WTC11 (cell line): ENCODE results near the gene METTL21A. TPM values are rescaled to one million over a fixed set of nuclear protein-coding genes. Genes with fewer than 3 reads are reported as not detected.

ENCODE experiments used
- ATAC-seq: fragments of 200-7000 bp; cut with Tn5 transposase; 2 replicates; pipeline ENCODE4 v1.10.0; 2021; ENCODE audit warnings: mild to moderate bottlenecking, moderate library complexity
- CTCF ChIA-PET: fragments of 300-600 bp; sonication (Branson Sonifier 250); formaldehyde crosslinking; loops from one replicate; lab custom pipeline; 2021; ENCODE audit warnings: antibody characterized with exemption; lab: Charles Lee
- POLR2A ChIA-PET: fragments of 350-600 bp; sonication (Branson Sonifier 250); formaldehyde crosslinking; loops from one replicate; lab custom pipeline; 2021; ENCODE audit warnings: antibody characterized with exemption; lab: Charles Lee
- DNase-seq: peaks from one replicate; pipeline ENCODE4 v3.0.0; 2021; ENCODE audit warnings: low spot score
- H3K27ac Mint-ChIP-seq: 2 replicates; pipeline ENCODE4 v1.8.0; 2021; ENCODE audit warnings: mixed read lengths
- H3K27me3 Mint-ChIP-seq: 2 replicates; pipeline ENCODE4 v1.8.0; 2021; ENCODE audit warnings: low read depth, mild to moderate bottlenecking, moderate library complexity, mixed read lengths
- H3K36me3 Mint-ChIP-seq: 2 replicates; pipeline ENCODE4 v1.8.0; 2021; ENCODE audit warnings: mixed read lengths
- H3K4me1 Mint-ChIP-seq: 2 replicates; pipeline ENCODE4 v1.8.0; 2022; ENCODE audit warnings: mixed read lengths
- H3K4me3 Mint-ChIP-seq: 2 replicates; pipeline ENCODE4 v1.8.0; 2021; ENCODE audit warnings: mild to moderate bottlenecking, moderate library complexity, mixed read lengths
- H3K9me3 Mint-ChIP-seq: 2 replicates; pipeline ENCODE4 v1.8.0; 2021; ENCODE audit warnings: mixed read lengths
- CREM ChIP-seq: sonication (generic); formaldehyde crosslinking; IDR thresholded peaks from 2 replicates; pipeline ENCODE4 v1.8.1; 2022; ENCODE audit warnings: mild to moderate bottlenecking, missing genetic modification reagents, moderate library complexity
- FOXJ3 ChIP-seq: sonication (generic); formaldehyde crosslinking; IDR thresholded peaks from 2 replicates; pipeline ENCODE4 v1.9.0; 2021; ENCODE audit warnings: missing genetic modification reagents, mild to moderate bottlenecking, borderline replicate concordance
- MYBL2 ChIP-seq: sonication (generic); formaldehyde crosslinking; IDR thresholded peaks from 2 replicates; pipeline ENCODE4 v1.8.1; 2023; ENCODE audit warnings: mild to moderate bottlenecking, moderate library complexity, missing genetic modification reagents
- NFE2L1 ChIP-seq: sonication (generic); formaldehyde crosslinking; IDR thresholded peaks from 2 replicates; pipeline ENCODE4 v1.8.1; 2023; ENCODE audit warnings: missing genetic modification reagents
- NFYB ChIP-seq: sonication (generic); formaldehyde crosslinking; conservative IDR thresholded peaks from 2 replicates; pipeline ENCODE4 v1.8.0; 2022; ENCODE audit warnings: low read depth, missing genetic modification reagents
- SP1 ChIP-seq: sonication (generic); formaldehyde crosslinking; conservative IDR thresholded peaks from 2 replicates; pipeline ENCODE4 v1.8.1; 2022; ENCODE audit warnings: missing genetic modification reagents
- TEAD1 ChIP-seq: sonication (generic); formaldehyde crosslinking; IDR thresholded peaks from 2 replicates; pipeline ENCODE4 v1.8.0; 2022; ENCODE audit warnings: mild to moderate bottlenecking, missing genetic modification reagents
- ZNF121 ChIP-seq: sonication (generic); formaldehyde crosslinking; IDR thresholded peaks from 2 replicates; pipeline ENCODE4 v1.8.0; 2023; ENCODE audit warnings: missing genetic modification reagents
- ZNF232 ChIP-seq: sonication (generic); formaldehyde crosslinking; IDR thresholded peaks from 2 replicates; pipeline ENCODE4 v1.8.0; 2022; ENCODE audit warnings: mild to moderate bottlenecking, missing genetic modification reagents
- ZNF263 ChIP-seq: sonication (generic); formaldehyde crosslinking; IDR thresholded peaks from 2 replicates; pipeline ENCODE4 v1.8.1; 2022; ENCODE audit warnings: low read depth, mild to moderate bottlenecking, moderate library complexity, missing genetic modification reagents
- ZNF423 ChIP-seq: fragments of 250-450 bp; sonication (Bioruptor Pico); IDR thresholded peaks from 2 replicates; pipeline ENCODE4 v2.1.2; 2022; ENCODE audit warnings: mild to moderate bottlenecking, moderate library complexity
- ZNF671 ChIP-seq: fragments of 250-450 bp; sonication (Bioruptor Pico); IDR thresholded peaks from 2 replicates; pipeline ENCODE4 v1.8.0; 2021; ENCODE audit warnings: mild to moderate bottlenecking
- total RNA-seq: library from RNA; stranded (reverse); gene quantifications from 3 replicates; pipeline ENCODE4 v1.2.3, GENCODE V29; 2021
- TF ChIP-seq, protein P1 (sequence below): fragments of 250-450 bp; sonication (Bioruptor Pico); IDR thresholded peaks from 2 replicates; pipeline ENCODE4 v1.9.0; 2021; ENCODE audit warnings: moderate library complexity, mild to moderate bottlenecking, inconsistent platforms, borderline replicate concordance
- TF ChIP-seq, protein P2 (sequence below): sonication (generic); formaldehyde crosslinking; IDR thresholded peaks from 2 replicates; pipeline ENCODE4 v1.8.1; 2023; ENCODE audit warnings: mild to moderate bottlenecking, missing genetic modification reagents, moderate library complexity
- TF ChIP-seq, protein P3 (sequence below): sonication (generic); formaldehyde crosslinking; IDR thresholded peaks from 2 replicates; pipeline ENCODE4 v1.8.0; 2023; ENCODE audit warnings: missing genetic modification reagents
- TF ChIP-seq, protein P4 (sequence below): sonication (generic); formaldehyde crosslinking; IDR thresholded peaks from 2 replicates; pipeline ENCODE4 v1.8.0; 2022; ENCODE audit warnings: mild to moderate bottlenecking, missing genetic modification reagents
- TF ChIP-seq, protein P5 (sequence below): sonication (generic); formaldehyde crosslinking; IDR thresholded peaks from 2 replicates; pipeline ENCODE4 v1.8.0; 2022; ENCODE audit warnings: mild to moderate bottlenecking, missing genetic modification reagents
- TF ChIP-seq, protein P6 (sequence below): sonication (generic); formaldehyde crosslinking; IDR thresholded peaks from 2 replicates; pipeline ENCODE4 v1.8.0; 2022; ENCODE audit warnings: mild to moderate bottlenecking, missing genetic modification reagents
- TF ChIP-seq, protein P7 (sequence below): sonication (generic); formaldehyde crosslinking; IDR thresholded peaks from 2 replicates; pipeline ENCODE4 v1.8.1; 2023; ENCODE audit warnings: mild to moderate bottlenecking, moderate library complexity, missing genetic modification reagents
- TF ChIP-seq, protein P8 (sequence below): fragments of 250-450 bp; sonication (Bioruptor Pico); IDR thresholded peaks from 2 replicates; pipeline ENCODE4 v1.9.0; 2021; ENCODE audit warnings: mild to moderate bottlenecking

Gene METTL21A
- total RNA-seq, 1 experiment from 2014 or later: 56.4 TPM

DNA sequence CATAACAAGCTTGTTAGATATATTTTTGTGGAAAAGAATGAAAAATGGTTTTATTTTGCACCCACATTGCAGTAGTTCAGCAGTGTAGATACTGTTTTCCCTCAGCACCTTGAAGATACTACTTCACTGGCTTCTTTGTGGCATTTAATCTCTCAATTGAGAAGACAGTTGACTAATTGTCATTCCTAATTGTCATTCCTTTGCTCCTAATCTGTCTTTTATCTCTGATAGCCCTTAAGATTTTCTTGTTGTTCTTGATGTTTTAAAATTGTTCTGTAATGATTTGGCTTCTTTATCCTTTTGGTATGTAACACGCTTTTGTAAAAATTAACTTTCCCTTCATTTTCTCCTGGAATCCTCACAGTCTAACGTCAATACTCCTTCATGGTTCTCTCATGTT, 48.2 kb upstream of the METTL21A start:
- CTCF ChIA-PET: no interaction called here
- peak overlapping the region; percentile 70 for H3K27ac Mint-ChIP-seq
- DNase-seq (no peak), ATAC-seq (no peak)
- TF ChIP-seq, protein P1, sequence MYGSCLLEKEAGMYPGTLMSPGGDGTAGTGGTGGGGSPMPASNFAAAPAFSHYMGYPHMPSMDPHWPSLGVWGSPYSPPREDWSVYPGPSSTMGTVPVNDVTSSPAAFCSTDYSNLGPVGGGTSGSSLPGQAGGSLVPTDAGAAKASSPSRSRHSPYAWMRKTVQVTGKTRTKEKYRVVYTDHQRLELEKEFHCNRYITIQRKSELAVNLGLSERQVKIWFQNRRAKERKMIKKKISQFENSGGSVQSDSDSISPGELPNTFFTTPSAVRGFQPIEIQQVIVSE (CRISPR knock-in tag): no peak
- TF ChIP-seq, protein P2, sequence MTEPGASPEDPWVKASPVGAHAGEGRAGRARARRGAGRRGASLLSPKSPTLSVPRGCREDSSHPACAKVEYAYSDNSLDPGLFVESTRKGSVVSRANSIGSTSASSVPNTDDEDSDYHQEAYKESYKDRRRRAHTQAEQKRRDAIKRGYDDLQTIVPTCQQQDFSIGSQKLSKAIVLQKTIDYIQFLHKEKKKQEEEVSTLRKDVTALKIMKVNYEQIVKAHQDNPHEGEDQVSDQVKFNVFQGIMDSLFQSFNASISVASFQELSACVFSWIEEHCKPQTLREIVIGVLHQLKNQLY (CRISPR knock-in tag): no peak
- TF ChIP-seq NFE2L1 (CRISPR knock-in tag) (no peak), ZNF423 (CRISPR knock-in tag) (no peak), ZNF263 (CRISPR knock-in tag) (no peak), CREM (CRISPR knock-in tag) (no peak), SP1 (no peak), FOXJ3 (CRISPR knock-in tag) (no peak), ZNF232 (CRISPR knock-in tag) (no peak), ZNF671 (CRISPR knock-in tag) (no peak), MYBL2 (no peak), NFYB (CRISPR knock-in tag) (no peak), ZNF121 (CRISPR knock-in tag) (no peak), TEAD1 (CRISPR knock-in tag) (no peak)
- TF ChIP-seq, protein P3, sequence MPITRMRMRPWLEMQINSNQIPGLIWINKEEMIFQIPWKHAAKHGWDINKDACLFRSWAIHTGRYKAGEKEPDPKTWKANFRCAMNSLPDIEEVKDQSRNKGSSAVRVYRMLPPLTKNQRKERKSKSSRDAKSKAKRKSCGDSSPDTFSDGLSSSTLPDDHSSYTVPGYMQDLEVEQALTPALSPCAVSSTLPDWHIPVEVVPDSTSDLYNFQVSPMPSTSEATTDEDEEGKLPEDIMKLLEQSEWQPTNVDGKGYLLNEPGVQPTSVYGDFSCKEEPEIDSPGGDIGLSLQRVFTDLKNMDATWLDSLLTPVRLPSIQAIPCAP (CRISPR knock-in tag): no peak
- TF ChIP-seq, protein P4, sequence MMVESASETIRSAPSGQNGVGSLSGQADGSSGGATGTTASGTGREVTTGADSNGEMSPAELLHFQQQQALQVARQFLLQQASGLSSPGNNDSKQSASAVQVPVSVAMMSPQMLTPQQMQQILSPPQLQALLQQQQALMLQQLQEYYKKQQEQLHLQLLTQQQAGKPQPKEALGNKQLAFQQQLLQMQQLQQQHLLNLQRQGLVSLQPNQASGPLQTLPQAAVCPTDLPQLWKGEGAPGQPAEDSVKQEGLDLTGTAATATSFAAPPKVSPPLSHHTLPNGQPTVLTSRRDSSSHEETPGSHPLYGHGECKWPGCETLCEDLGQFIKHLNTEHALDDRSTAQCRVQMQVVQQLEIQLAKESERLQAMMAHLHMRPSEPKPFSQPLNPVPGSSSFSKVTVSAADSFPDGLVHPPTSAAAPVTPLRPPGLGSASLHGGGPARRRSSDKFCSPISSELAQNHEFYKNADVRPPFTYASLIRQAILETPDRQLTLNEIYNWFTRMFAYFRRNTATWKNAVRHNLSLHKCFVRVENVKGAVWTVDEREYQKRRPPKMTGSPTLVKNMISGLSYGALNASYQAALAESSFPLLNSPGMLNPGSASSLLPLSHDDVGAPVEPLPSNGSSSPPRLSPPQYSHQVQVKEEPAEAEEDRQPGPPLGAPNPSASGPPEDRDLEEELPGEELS: no peak
- TF ChIP-seq, protein P5, sequence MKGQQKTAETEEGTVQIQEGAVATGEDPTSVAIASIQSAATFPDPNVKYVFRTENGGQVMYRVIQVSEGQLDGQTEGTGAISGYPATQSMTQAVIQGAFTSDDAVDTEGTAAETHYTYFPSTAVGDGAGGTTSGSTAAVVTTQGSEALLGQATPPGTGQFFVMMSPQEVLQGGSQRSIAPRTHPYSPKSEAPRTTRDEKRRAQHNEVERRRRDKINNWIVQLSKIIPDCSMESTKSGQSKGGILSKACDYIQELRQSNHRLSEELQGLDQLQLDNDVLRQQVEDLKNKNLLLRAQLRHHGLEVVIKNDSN (CRISPR knock-in tag): no peak
- TF ChIP-seq, protein P6, sequence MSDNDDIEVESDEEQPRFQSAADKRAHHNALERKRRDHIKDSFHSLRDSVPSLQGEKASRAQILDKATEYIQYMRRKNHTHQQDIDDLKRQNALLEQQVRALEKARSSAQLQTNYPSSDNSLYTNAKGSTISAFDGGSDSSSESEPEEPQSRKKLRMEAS (CRISPR knock-in tag): no peak
- TF ChIP-seq, protein P7, sequence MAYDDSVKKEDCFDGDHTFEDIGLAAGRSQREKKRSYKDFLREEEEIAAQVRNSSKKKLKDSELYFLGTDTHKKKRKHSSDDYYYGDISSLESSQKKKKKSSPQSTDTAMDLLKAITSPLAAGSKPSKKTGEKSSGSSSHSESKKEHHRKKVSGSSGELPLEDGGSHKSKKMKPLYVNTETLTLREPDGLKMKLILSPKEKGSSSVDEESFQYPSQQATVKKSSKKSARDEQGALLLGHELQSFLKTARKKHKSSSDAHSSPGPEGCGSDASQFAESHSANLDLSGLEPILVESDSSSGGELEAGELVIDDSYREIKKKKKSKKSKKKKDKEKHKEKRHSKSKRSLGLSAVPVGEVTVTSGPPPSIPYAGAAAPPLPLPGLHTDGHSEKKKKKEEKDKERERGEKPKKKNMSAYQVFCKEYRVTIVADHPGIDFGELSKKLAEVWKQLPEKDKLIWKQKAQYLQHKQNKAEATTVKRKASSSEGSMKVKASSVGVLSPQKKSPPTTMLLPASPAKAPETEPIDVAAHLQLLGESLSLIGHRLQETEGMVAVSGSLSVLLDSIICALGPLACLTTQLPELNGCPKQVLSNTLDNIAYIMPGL (CRISPR knock-in tag): no peak
- TF ChIP-seq, protein P8, sequence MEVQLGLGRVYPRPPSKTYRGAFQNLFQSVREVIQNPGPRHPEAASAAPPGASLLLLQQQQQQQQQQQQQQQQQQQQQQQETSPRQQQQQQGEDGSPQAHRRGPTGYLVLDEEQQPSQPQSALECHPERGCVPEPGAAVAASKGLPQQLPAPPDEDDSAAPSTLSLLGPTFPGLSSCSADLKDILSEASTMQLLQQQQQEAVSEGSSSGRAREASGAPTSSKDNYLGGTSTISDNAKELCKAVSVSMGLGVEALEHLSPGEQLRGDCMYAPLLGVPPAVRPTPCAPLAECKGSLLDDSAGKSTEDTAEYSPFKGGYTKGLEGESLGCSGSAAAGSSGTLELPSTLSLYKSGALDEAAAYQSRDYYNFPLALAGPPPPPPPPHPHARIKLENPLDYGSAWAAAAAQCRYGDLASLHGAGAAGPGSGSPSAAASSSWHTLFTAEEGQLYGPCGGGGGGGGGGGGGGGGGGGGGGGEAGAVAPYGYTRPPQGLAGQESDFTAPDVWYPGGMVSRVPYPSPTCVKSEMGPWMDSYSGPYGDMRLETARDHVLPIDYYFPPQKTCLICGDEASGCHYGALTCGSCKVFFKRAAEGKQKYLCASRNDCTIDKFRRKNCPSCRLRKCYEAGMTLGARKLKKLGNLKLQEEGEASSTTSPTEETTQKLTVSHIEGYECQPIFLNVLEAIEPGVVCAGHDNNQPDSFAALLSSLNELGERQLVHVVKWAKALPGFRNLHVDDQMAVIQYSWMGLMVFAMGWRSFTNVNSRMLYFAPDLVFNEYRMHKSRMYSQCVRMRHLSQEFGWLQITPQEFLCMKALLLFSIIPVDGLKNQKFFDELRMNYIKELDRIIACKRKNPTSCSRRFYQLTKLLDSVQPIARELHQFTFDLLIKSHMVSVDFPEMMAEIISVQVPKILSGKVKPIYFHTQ (CRISPR knock-in tag): no peak
- H3K27me3 Mint-ChIP-seq: no peaks in the 10 kb centered on the region
- no peaks in the 10 kb centered on the region for H3K36me3 Mint-ChIP-seq
- POLR2A ChIA-PET: no interaction called here
- H3K4me3 Mint-ChIP-seq: no peak overlapping the region
- peaks cover 41% of the 10 kb centered on the region for H3K4me1 Mint-ChIP-seq
- H3K9me3 Mint-ChIP-seq: no peaks in the 10 kb centered on the region
